HG03060 (cell line): ENCODE measurements around the gene PIWIL4.
"Not testable (repeated sequence)": the region's sequence is repeated elsewhere in the genome, so short reads cannot be mapped to it uniquely, and the experiment has no call there.

Experiments used
- ATAC-seq: cut with Tn5 transposase; IDR thresholded peaks from one replicate; pipeline ENCODE4 v1.9.1; 2021; ENCODE audit warnings: low read depth, moderate number of reproducible peaks; ENCODE audit not compliant: unreplicated experiment

Gene PIWIL4

GRCh38 chr11:94630221-94630620 lies 63.1 kb downstream of the PIWIL4 start:
- ATAC-seq: no peak

GRCh38 chr11:94632356-94632755 lies 65.2 kb downstream of the PIWIL4 start:
- no peak for ATAC-seq

- ATAC-seq: no peak
Measured at GRCh38 chr11:94635072-94635471, 67.9 kb downstream of the PIWIL4 start.

- no peak for ATAC-seq
Measured at GRCh38 chr11:94636388-94636949, 69.3 kb downstream of the PIWIL4 start.

- no peak for ATAC-seq
Measured at GRCh38 chr11:94638301-94638901, 71.2 kb downstream of the PIWIL4 start.

- ATAC-seq: no peak
Measured at GRCh38 chr11:94638902-94639373, 71.8 kb downstream of the PIWIL4 start.

- no peak for ATAC-seq
Measured at GRCh38 chr11:94639901-94640721, 72.9 kb downstream of the PIWIL4 start.

GRCh38 chr11:94641167-94641761 lies 74.1 kb downstream of the PIWIL4 start:
- ATAC-seq: no peak

GRCh38 chr11:94643186-94643585 lies 76.0 kb downstream of the PIWIL4 start:
- ATAC-seq: not testable (repeated sequence)

GRCh38 chr11:94647926-94648325 lies 80.8 kb downstream of the PIWIL4 start:
- no peak for ATAC-seq

- no peak for ATAC-seq
Measured at GRCh38 chr11:94648789-94649188, 81.6 kb downstream of the PIWIL4 start.

GRCh38 chr11:94649254-94649653 lies 82.1 kb downstream of the PIWIL4 start:
- ATAC-seq: no peak

- ATAC-seq: no peak
Measured at GRCh38 chr11:94649964-94650623, 82.9 kb downstream of the PIWIL4 start.

- ATAC-seq: no peak
Measured at GRCh38 chr11:94650756-94651155, 83.6 kb downstream of the PIWIL4 start.

- no peak for ATAC-seq
Measured at GRCh38 chr11:94652735-94653284, 85.6 kb downstream of the PIWIL4 start.

- ATAC-seq: no peak
Measured at GRCh38 chr11:94653561-94653960, 86.4 kb downstream of the PIWIL4 start.

- ATAC-seq: no peak
Measured at GRCh38 chr11:94654201-94654600, 87.0 kb downstream of the PIWIL4 start.

GRCh38 chr11:94655291-94655690 lies 88.1 kb downstream of the PIWIL4 start:
- no peak for ATAC-seq

- ATAC-seq: no peak
Measured at GRCh38 chr11:94655956-94656355, 88.8 kb downstream of the PIWIL4 start.

GRCh38 chr11:94656968-94657367 lies 89.8 kb downstream of the PIWIL4 start:
- no peak for ATAC-seq
